ENCODE data around the gene SIRT7.

Gene SIRT7

DNA sequence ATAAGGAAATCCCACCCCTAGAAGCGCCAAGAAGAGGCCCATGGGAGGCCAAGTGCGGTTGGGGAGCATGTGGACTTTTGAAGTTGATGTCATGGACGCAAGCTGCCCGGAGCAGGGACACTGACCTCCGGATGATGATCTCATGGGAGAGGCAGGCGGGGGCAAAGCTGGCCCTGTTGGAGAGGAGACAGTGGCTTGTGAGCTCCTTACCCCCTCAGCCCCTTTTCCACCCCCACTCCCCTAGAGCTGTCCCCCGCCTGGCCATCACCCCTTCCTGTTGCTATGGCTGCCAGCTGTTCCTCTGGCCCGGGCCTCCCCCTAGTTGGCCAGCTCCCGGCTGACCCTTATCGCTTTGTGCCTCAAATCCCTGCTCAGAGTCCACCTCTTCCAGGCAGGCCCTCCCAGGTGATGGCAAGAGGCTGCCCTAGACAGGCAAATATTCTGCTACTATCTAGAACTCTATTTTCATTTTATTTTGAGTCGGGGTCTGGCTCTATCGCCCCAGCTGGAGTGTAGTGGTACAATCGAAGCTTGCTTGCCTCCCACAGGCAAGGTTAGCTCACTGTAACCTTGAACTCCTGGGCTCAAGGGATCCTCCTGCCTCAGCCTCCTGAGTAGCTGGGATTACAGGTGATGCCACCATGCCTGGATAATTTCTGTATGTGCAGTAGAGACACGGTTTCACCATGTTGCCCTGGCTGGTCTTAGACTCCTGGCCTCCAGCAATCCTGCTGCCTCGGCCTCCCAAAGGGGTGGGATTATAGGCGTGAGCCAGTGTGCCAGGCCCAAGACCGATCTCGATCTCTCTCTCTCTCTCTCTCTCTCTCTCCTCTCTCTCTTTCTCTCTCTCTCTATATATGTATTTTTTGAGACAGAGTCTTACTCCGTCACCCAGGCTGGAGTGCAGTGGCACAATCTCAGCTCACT, 36.4 kb upstream of the SIRT7 start:
- DNase-seq (ENCODE audit: low spot score): no peak

DNA sequence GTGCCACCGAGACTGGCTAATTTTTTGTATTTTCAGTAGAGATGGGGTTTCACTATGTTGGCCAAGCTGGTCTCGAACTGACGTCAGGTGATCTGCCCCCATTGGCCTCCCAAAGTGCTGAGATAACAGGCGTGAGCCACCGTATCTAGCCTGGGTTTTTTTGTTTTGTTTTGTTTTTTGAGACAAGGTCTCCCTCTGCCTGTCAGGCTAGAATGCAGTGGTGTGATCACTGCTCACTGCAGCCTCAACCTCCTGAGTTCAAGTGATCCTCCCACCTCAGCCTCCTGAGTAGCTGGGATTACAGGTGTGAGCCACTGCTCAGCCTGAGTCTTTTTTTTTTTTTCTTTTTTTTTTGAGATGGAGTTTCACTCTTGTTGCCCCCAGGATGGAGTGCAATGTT, 35.5 kb upstream of the SIRT7 start:
- peak; percentile 55 for DNase-seq (ENCODE audit: low spot score)

DNA sequence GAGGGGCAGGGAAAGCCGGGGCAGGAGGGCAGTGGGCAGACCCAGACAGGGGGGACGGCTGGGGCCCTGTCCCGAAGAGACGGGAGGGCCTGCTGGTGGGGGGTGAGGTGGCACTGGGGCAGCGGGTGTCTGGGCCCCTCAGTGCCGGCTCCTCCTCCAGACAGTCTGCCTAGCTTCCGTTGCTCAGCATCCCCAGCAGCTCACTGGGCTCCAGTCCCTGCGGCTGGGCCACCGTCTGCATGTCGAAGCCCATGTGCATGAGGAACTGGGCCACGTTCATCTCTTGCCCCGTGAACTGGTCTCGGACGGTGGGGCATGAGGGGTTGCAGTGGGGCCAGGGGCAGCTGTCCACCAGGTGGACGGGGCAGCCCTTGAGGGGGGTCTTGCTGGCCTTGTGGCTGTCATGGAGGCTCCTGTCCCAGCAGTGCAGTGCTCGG, 34.8 kb upstream of the SIRT7 start:
- no peak for DNase-seq (ENCODE audit: low spot score)

DNA sequence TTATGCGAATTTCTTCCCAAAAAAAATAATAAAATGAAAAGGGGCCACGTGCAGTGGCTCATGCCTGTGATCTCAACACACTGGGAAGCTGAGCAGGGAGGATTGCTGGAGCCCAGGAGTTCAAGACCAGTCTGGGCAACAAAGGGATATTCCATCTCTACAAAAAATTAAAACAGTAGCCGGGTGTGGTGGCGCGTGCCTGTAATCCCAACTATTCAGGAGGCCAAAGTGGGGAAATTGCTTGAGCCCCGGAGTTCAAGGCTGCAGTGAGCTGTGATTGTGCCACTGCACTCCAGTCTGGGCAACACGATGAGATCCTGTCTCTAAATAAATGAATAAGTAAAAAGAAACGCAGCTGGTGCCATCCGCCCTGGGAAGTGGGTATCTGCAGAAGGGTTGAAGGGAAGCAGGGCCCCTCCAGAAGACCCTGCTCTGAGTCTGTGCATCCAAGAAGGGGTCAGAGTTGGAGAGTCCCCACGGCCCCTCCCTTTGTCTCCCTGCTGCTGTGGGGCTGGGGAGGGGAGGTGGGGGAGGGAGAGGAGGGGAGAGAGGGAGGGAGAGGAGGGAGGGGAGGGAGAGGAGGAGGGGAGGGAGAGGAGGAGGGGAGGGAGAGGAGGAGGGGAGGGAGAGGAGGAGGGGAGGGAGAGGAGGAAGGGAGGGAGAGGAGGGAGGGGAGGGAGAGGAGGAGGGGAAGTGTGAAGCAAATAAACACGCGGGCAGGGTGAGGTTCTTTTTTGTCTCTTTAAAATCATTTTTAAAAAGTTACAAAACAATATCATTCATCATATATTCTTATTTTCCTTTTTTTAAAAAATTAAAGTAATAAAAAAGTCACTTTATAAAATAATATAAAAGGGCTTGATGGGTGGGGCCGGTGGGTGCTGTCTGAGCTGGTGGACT, 34.1 kb upstream of the SIRT7 start:
- no peak for DNase-seq (ENCODE audit: low spot score)

DNA sequence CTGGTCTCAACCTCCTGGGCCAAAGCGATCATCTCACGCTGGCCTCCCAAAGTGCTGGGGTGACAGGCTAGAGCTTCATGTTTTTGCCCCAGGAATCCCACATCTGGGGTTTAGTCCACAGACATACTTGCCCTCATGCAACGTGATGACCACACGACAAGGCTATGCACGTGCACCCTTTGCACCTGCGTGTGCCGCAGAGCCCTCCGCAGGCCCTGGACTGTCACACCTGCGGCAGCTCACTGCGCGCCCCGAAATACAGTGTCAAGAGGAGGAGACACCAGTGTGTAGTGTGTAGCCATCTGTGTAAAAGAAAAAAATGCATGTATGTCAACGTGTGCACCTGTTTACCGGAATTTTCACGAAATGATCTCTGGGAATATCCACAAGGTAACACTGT, 32.5 kb upstream of the SIRT7 start:
- DNase-seq (ENCODE audit: low spot score): no peak

DNA sequence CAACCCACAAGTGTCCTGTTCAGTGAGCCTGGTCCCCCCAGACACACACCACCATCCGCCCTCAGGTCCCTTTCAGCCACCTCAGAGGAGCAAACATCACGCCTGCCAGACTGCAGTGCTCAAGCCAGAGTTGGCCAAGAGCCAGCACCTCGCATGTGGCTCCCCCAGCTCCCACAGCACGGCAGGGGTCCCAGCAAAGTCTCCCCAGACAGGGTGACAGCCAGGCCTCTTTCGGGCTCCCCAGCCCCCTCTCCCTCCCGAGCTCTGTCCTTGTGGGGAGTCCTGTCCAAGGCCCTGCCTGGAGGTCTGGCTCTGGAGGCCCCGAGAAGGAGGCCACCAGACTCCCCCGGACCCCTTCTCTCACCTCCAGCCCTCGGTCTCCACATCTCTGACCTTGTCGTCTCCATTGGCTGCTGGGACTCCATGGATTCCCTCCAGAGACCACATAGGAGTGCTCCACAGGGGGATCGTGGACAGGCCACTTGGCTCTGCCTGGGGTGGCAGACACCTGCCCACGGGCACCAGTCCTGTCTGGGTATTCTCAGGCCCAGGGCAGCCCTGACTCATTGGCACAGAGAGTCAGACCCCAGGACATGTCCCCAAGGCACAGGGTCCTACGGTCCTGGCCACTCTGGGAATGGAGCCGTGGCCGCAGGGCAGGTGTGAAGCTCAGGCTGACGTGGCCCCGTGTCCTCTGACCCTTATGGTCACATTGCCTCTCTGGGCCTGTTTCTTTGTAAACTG, 30.8 kb upstream of the SIRT7 start:
- DNase-seq (ENCODE audit: low spot score): no peak

DNA sequence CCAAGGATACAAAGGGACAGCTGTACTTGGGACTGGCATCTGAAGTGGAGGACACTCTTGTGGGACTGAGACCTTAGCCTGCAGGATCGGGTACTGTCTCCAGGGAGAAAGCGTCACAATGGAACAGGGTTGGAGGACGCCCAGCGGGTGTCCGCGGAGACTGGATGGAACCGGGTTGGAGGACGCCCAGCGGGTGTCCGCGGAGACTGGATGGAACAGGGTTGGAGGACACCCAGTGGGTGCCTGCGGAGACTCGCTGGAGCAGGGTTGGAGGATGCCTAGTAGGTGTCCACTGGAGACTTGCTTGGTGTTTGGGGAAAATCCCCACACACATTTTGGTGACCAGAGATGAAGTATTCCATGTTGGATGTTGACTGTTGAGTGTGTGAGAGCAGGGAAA, 29.2 kb upstream of the SIRT7 start, which contains the start of gene MYADML2:
Gene MYADML2, minus strand, starts transcription at position 45 of the 400 bp plus-strand sequence. CDS start 5,492 bp downstream, outside the sequence.
- no peak for DNase-seq (ENCODE audit: low spot score)

DNA sequence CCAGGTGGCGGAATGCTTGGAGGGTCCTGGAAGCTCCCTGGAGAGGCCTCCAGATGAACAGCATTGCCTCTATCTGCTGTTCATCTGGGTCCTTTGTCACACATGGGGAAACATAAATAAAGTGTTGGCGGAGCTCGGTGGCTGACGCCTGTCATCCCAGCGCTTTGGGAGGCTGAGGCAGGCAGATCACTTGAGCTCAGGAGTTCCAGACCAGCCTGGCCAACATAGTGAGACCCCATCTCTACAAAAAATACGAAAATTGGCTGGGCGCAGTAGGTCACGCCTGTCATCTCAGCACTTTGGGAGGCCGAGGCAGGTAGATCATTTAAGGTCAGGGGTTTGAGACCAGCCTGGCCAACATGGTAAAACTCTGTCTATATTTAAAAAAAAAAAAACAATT, 26.9 kb upstream of the SIRT7 start:
- DNase-seq (ENCODE audit: low spot score): no peak

DNA sequence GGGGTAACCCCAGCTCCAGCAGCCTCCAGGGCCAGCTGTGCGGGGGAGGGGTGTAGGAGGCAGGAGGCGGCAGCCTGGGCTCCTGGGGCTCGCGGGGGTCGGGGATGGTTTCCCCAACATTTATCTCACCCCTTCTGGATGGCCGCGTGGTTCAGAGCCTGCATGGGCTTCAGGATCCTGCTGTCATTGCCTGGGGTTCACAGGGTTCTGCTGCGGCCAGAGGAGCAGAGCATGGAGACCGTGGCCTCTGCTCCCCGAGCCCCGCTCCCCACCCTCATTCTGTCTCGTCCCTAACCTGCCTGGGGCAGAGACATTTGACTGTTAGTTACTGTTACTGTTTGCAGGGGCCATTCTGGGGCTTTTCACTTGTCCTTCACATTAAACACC, 24.2 kb upstream of the SIRT7 start:
- DNase-seq (ENCODE audit: low spot score): no peak

DNA sequence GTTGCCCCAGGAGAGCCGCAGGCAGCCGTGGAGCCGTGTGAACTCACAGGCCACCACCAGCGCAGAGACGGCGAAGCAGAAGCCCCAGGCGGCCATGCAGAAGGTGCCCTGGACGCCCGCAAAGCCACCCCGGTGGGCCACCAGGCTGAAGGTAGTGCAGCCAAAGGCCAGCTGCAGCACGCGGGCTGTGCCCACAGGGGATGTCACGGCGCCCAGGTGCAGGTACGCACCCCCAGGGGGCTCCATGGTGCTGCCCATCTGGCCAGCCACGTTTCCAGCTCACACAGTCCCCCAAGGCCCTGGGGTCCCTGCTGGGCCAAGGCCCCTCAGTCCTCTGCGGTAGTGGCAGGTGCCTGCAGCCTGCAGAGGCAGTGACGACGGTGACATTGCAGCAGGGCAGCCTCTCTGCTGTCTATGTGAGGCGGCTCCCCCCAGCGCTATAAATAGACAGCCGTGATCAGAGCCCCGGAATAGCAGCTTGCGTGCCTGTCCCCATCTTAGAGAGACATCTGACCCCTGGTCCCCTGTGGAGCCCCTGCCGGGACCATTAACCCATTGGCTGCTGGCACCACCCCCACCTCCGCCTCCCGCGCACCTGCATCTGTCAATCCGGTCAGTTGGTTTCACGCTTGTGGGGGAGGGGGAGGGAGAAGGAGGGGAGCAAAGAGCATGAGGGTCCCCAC, 23.6 kb upstream of the SIRT7 start:
- DNase-seq (ENCODE audit: low spot score): no peak

DNA sequence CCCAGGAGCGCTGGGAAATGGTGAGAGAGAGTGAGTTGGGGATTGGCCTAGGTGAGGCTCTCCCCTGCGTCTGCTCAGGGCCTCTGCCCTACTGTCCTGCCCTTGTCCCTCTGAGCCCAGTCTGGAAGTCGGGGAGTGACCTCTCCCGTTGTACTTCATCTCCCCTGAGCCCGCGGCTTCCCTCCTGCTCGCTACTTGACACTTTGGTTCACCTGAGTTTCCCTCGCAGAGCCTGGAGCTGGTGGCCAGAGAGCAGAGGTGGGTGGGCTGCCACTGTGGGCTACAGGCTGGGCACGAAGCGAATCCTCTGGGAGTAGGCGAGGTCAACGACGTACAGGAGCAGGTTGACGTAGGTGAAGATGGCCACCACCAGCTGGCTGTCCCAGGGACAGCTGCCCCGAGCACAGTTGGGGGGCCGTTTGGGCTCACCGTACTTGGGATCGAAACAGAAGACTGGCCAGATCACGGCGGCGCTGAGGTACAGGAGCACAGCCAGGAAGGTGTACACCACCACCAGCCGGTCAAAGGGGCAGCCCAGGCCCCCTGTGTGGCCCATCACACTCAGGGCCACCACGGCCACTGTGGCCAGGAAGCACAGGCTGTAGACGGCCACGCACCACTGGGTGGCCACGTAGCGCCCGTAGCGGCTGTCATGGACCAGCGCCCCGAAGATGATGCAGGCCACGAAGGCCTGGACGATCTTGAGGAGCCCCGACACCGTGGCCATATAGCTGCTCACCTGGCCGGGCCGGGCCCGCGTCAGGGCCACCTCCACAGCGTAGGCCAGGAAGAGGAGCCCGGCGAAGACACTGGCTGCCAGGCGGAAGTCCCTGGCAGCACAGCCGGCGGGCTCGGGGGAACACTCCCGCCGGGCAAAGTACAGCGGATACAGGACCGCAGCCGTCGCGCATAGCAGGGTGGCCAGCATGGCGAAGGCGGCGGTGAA, 22.8 kb upstream of the SIRT7 start:
- no peak for DNase-seq (ENCODE audit: low spot score)

DNA sequence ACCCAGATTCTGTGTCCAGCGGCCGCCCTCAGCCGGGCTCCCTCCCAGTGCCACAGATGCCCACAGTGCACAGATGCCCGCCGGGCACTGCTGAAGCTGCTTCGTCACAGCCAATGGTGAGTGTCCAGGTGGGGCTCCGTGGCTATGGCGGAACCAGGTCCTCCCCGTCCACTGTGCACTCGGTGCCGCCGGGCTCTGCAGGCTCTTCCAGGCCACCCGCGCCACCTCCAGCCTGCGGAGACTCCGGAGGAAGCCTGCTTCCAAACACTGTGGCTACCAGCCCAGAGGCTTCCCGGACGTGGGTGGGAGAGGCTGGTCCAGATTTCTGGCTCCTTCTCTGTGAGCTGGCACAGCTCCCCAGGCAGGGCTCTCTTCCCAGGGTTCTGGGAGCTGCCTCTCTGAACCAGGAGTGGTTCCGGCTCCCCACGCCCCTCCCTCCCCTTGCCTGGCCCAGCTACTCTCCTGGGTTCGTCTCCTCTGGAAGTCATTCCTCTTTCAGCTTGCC, 22.0 kb upstream of the SIRT7 start:
- no peak for DNase-seq (ENCODE audit: low spot score)

DNA sequence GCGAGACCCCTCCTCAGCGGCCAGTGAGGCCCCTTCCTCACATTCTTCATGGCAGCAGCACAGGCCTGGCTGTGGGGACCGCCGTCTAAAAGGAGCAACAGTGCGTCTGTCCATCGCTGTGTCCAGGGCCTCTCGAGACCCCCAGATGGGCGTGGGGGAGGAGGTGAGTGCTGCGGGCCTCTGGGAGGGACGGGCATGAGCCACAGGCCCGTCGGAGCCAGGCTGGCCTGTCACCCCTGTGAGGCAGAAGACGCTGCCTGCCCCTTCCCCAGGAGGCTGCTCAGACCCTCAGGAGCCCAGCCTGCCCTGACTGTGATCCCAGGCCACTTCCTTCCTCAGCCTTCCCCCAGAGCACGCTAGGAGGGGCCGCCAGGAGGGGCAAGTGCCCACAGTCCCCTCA, 21.2 kb upstream of the SIRT7 start:
- DNase-seq (ENCODE audit: low spot score): no peak

DNA sequence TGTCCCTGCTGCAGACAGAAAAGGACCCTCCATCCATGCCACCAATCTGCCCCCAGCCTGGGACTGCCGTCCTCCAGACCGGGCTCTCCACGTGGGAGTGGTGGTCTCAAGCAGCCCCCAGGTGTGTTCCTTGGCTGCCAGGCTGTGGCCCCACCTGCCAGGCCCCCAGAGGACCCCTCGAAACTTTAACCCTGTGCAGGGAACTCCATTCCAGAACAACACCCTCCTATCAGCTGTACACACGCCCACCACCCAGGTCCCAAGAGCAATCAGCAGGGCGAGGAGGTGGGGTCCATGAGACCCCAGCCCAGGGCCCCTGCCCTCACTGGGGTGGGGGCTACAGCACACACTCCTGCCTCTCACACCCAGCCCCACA, 17.7 kb upstream of the SIRT7 start:
- no peak for DNase-seq (ENCODE audit: low spot score)

DNA sequence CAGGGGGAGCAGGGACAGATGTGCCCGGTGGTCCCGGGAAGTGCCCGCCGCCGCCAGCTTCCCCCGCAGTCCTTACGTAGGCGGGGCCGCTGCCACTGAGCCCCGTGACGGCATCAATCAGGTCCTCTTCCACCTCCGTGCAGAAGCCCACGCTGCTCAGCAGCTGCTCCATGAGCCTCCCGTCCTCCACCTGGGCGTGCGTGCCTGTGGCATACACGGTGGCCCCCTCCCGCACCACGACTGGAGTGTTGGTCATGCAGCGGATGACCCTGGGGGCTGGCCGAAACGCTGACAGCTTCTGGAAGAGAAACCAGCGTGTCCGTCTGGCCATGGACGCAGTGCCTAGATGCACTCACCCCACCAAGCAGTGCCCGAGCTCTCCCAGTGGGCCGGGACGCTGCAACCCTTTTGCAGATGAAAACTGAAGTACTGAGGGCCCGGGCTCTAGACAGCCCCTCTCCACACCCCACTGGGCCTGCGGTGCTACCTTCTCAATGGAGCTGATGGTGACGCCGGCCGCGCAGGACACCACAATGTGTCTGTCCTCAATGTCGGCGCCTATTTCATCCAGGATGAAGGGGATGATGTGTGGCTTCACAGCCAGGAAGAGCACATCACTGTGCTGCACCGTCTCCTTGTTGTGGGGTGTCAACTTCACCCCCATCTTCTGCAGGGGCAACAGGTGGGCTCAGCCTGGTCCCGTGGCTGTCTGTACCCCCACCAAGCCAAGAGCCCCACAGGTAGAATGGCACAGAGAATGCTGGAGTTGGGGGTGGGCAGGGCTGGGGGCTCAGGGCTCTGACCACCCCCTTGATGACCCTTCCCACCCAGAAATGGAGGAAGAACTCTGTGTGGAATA, 17.1 kb upstream of the SIRT7 start:
- DNase-seq (ENCODE audit: low spot score): no peak

DNA sequence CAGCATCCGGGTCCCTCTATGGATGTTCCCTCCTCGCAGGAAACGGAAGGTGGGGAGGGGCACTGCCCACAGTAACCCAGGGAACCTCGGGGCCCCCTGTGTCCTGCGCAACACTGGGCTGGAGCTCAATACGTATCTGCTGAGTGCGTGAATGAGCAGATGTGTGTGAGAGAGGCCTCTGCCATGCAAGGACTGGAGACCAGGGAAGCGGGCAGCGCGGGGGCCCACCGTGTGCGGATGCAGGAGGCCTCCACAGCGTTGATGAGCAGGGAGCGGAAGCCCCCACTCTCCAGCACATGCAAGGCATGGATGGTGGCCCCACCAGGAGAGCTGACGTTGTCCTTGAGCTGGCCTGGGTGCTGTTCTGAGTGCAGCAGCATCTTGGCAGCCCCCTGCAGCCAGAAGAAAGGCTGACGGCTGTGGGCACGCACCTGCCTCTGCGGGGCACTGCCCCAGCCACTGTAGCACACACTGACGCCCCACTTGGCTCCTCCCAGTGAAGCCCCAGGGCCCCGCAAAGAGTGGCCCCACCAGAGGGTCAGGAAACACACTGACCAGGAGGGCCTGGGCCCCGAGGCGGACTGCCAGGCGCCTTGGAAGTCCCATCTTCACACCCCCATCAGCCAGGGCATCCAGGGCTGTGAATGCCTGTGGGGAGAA, 16.3 kb upstream of the SIRT7 start:
- DNase-seq (ENCODE audit: low spot score): no peak

DNA sequence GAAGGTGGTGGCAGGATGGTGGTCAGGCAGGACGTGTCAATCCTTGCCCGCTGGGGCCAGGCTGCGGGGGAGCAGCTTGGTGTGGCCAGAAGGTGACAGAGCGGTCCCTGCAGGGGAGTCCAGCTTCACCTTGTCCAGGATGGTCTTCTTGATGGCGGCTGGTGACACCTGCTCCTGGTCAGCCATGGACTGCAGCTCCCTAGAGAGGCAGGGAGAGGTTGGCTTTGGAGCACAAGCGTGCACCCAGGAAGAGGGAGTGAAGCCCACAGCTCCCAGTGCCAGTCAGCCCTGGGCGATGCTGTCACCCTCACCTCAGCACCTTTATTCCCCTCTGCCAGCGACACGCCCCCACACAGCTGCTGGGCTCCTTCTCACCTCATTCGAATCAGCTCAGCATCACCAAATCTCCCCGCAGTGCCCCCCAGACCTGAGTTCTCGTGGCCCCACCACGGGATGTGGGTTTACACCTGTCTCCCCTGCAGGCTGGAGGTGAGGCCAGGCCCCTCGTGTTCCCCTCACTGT, 15.3 kb upstream of the SIRT7 start:
- DNase-seq (ENCODE audit: low spot score): no peak

DNA sequence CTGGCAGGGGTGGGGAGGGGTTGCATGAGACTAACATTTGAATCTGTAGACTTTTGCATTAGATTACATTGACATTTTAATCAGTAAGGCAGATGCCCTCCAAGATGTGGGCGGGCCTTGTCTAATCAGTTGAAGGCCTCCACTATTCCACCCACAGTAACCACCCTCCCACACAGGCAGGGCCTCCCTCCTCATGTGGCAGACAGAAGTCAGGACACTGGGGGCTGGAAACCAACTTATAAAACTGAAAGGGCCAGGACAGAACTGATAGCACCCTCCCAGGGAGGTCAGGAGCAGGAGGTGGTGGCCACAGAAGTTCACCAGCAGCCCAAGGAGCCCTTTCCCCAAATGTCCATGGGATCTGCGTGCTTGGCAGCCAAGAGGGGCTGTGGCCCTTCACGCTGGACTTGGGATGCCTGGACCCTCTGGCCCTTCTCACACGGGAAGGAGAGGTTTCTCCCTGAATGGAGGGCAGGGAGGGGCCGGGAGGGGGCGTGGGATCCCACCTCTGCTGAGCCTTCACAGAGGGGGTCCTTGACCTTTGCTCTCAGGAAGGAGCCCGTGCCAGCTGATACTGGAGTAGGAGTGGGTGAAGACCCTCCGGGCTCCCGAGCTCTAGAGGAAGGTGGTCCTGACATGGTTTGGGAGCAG, 14.5 kb upstream of the SIRT7 start:
- DNase-seq (ENCODE audit: low spot score): peak; percentile 65
